Pancreas (tissue), 10 donors: Measurements from ENCODE around the gene SETDB1. TPM values are rescaled to one million over a fixed set of nuclear protein-coding genes. Genes with fewer than 3 reads are reported as not detected.

ENCODE experiments used
- ATAC-seq, 4 donors: fragments of 200-7000 bp; cut with Tn5 transposase; one replicate each; pipeline versions ENCODE4 v1.8.0 to v1.9.1; 2020; ENCODE audit warnings: mild to moderate bottlenecking in 4 of 4, moderate library complexity in 4 of 4
- DNase-seq, 6 donors: peaks; one replicate each; pipeline ENCODE4 v3.0.0-alpha.2; 2020
- FAIRE-seq: peaks from 2 replicates; lab custom pipeline; 2012; peaks lifted over from hg19 to GRCh38; lab: Jason Lieb, UNC
- H3K27ac ChIP-seq, 4 donors: fragments of 200-600 bp; sonication (generic); 1 replicate in 3 of 4; 2 replicates in 1 of 4; pipeline versions ENCODE4 v1.5.0 to v1.8.0; 2020
- H3K27me3 ChIP-seq, 4 donors: fragments of 200-600 bp; one replicate each; pipeline ENCODE4 v1.8.0; 2021
- H3K36me3 ChIP-seq, 3 donors: fragments of 200-600 bp; sonication (generic) in 1 of 3; one replicate each; pipeline versions ENCODE4 v1.5.0 to v1.8.0; 2020 to 2021
- H3K4me1 ChIP-seq, 3 donors: fragments of 200-600 bp; one replicate each; pipeline ENCODE4 v1.8.0; 2021
- H3K4me3 ChIP-seq, 4 donors: fragments of 200-600 bp; sonication (generic) in 2 of 4; one replicate each; pipeline versions ENCODE4 v1.5.0 to v1.8.0; 2020 to 2021
- H3K9me3 ChIP-seq, 4 donors: fragments of 200-600 bp; one replicate each; pipeline ENCODE4 v1.8.0; 2021
- CTCF ChIP-seq, 4 donors: fragments of 200-600 bp; sonication (generic) in 3 of 4; IDR thresholded peaks; one replicate each; pipeline versions ENCODE4 v1.5.0 to v1.8.0; 2021; ENCODE audit warnings: antibody characterized with exemption in 4 of 4
- WGBS, 2 donors: extraction: QIAGEN DNeasy Blood & Tissue Kit; methylation state at CpG; one replicate each; pipeline ENCODE4 v1.1.7; 2013; 5-methylcytosine and 5-hydroxymethylcytosine counted together
- intact Hi-C, 3 donors: fragments of 100-400 bp; cut with DNase I; formaldehyde crosslinking; loops; one replicate each; pipeline versions ENCODE4 v1.11.1 to v1.14.2; 2022
- polyA plus RNA-seq, 2 donors: library from polyadenylated mRNA; stranded (reverse); fragments of 200-250 nt; gene quantifications; one replicate each; pipeline ENCODE4 v1.2.3, GENCODE V29; 2013
- total RNA-seq, 6 donors: library from RNA; stranded (reverse); fragmentation: NEBNext Ultra II Directional in 4 of 6; extraction: Animal tissue kit (Norgen Biotek cat#: 25700) in 4 of 6; gene quantifications; one replicate each; pipeline versions ENCODE4 v1.2.1 to v1.2.4, GENCODE V29; 2021 to 2023
- donor health status: healthy with polysubstance abuse.
- donor health status: DM: no; HTN: no; CAD: no; lungs with moderate emphysema.
- donor health status: DM: no; HTN: no; CAD: no.
- donor health status: control.
- donor health status: control.
- donor health status: Bipolar disorder and iron deficiency.
- donor health status: DM: yes; HTN: yes; CAD: no.
- donor health status: DM: no; HTN: no; CAD: no.
- donor health status: DM: no; HTN: no; CAD: no.
- donor health status: DM: yes; HTN: yes; CAD: no.

SETDB1 gene
- total and polyA plus RNA-seq, 8 donors, result 15.2 to 25.5 (median 20.9) TPM

DNA sequence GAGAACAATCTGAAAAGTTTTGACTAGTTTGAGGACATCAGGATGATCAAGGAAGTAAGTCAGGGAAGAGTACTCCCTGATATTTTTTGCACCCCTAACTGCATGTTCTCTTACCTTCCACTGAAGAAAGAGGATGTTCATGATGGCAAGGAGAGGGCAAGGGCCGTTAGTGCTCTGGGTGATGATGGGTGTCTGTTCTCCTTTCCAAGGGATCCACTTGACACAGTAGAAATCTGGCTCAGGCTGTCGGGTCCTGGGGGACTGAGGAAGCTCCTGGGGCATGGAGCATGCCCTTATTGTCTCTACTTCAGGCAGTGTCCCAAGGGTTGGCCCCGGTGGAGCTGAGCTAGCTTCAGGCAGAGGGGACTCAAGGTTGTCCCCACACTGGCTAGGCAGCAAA, 75.9 kb downstream of the SETDB1 start:
- no peak for DNase-seq
- 65 to 77% methylated on average over 3 of the region's 3 CpGs for WGBS, 2 donors
- ATAC-seq, result no peak
- FAIRE-seq, result no peak
- intact Hi-C loops, result no loop called here
- H3K4me1 ChIP-seq, result peaks cover 2 to 23% (median 3%) of the 10 kb centered on the region in 3 donors
- no peak for TF ChIP-seq CTCF (IDR thresholded peaks at IDR 0.05)
- H3K4me3 ChIP-seq, result no peak overlapping the region
- H3K27me3 ChIP-seq, result no peaks in the 10 kb centered on the region
- no peaks in the 10 kb centered on the region for H3K9me3 ChIP-seq
- H3K27ac ChIP-seq, result no peak overlapping the region
- peaks cover 0 to 49% (median 26%) of the 10 kb centered on the region in 3 donors for H3K36me3 ChIP-seq

- H3K4me3 ChIP-seq, result peak overlapping the region in 1 of 4 donors; percentile 67
- ATAC-seq (no peak), FAIRE-seq (no peak), DNase-seq (no peak)
- peak overlapping the region in 1 of 4 donors; percentile 11 for H3K27ac ChIP-seq
- no peaks in the 10 kb centered on the region for H3K27me3 ChIP-seq
- TF ChIP-seq CTCF (IDR thresholded peaks at IDR 0.05), result no peak
- H3K9me3 ChIP-seq, result no peaks in the 10 kb centered on the region
- H3K4me1 ChIP-seq, result peaks cover 8 to 29% (median 8%) of the 10 kb centered on the region in 3 donors
- 10 to 15% methylated on average over 2 of the region's 2 CpGs for WGBS, 2 donors
- intact Hi-C loops, result no loop called here
- H3K36me3 ChIP-seq, result peaks cover 0 to 44% (median 20%) of the 10 kb centered on the region in 3 donors
These were observed 76.4 kb downstream of the SETDB1 start for GRCh38 chr1:151002611-151003010.

- no peak for DNase-seq
- Histone ChIP-seq H3K4me3 (peak overlapping the region in 2 of 4 donors; percentile 67 to 69), H3K36me3 (peaks cover 0 to 38% (median 15%) of the 10 kb centered on the region in 3 donors), H3K27ac (peak overlapping the region in 1 of 4 donors; percentile 33), H3K4me1 (peaks cover 10 to 33% (median 11%) of the 10 kb centered on the region in 3 donors), H3K27me3 (no peaks in the 10 kb centered on the region), H3K9me3 (no peaks in the 10 kb centered on the region)
- FAIRE-seq, result no peak
- intact Hi-C loops, result no loop called here
- ATAC-seq, result no peak
- TF ChIP-seq CTCF (IDR thresholded peaks at IDR 0.05), result no peak
These were observed 77.0 kb downstream of the SETDB1 start for GRCh38 chr1:151003180-151003579.

DNA sequence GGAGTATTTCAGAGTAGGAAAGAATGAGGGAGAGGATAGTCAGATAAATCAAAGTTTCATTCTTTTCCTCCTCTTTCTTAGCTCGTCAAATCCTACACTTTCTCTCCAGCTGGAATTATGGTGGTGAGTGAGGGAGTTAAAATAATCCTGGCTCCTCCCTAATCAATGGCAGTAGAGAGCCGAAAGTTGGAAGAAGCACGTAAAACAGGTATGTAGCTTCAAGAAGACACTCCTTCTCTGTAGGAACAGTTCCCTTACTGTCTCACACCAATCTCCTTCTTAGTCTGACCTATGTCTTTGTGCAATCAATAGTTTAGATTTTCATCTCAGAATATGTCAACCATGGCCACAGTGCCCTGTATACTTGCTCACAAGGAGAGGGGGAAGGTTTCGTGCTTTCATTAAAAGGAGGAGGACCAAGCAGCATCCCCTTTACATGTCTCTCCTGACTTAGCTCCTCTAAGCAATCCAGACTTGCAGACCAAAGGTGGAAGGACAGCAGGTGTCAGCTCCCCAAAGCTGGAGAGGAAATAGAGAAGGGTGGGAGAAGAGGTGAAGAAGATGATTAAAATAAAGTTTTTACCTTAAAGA, 79.7 kb downstream of the SETDB1 start:
- intact Hi-C loops, result no loop called here
- DNase-seq (no peak), ATAC-seq (peak in 3 of 4 donors; percentile 0 to 1 (median 1)), FAIRE-seq (no peak)
- TF ChIP-seq CTCF (IDR thresholded peaks at IDR 0.05), result no peak
- WGBS, 2 donors, result 0 to 3% methylated on average over 4 of the region's 4 CpGs
- peaks cover 10 to 43% (median 17%) of the 10 kb centered on the region in 3 donors for H3K4me1 ChIP-seq
- H3K36me3 ChIP-seq, result peaks cover 0 to 14% (median 6%) of the 10 kb centered on the region in 3 donors
- H3K27me3 ChIP-seq, result no peaks in the 10 kb centered on the region
- peak overlapping the region; percentile 78 to 94 (median 81) for H3K27ac ChIP-seq
- no peaks in the 10 kb centered on the region for H3K9me3 ChIP-seq
- H3K4me3 ChIP-seq, result peak overlapping the region; percentile 37 to 69 (median 60)
